H9 (cell line): ENCODE data around the gene LIN28B. TPM values are rescaled to one million over a fixed set of nuclear protein-coding genes. Genes with fewer than 3 reads are reported as not detected.

ENCODE experiments used
- DNase-seq: peaks from one replicate; pipeline ENCODE4 v3.0.0-alpha.2; 2017
- H2AFZ ChIP-seq: one replicate; pipeline ENCODE4 v1.6.1; 2013; ENCODE audit warnings: mild to moderate bottlenecking, low read length, control low read depth, moderate library complexity
- H2AK5ac ChIP-seq: 2 replicates; pipeline ENCODE4 v1.6.1; 2013; ENCODE audit warnings: low read length, control low read depth, mixed read lengths; ENCODE audit not compliant: insufficient read length
- H2BK120ac ChIP-seq: one replicate; pipeline ENCODE4 v1.6.1; 2013; ENCODE audit warnings: low read depth, mild to moderate bottlenecking, low read length, control low read depth, inconsistent platforms; ENCODE audit not compliant: poor library complexity, severe bottlenecking
- H2BK12ac ChIP-seq: 2 replicates; pipeline ENCODE4 v1.6.1; 2013; ENCODE audit warnings: low read length, control low read depth, mixed read lengths, low read depth; ENCODE audit not compliant: insufficient read length
- H2BK15ac ChIP-seq: 2 replicates; pipeline ENCODE4 v1.6.1; 2013; ENCODE audit warnings: low read depth, low read length, control low read depth
- H2BK20ac ChIP-seq: one replicate; pipeline ENCODE4 v1.6.1; 2013; ENCODE audit warnings: low read depth, mild to moderate bottlenecking, low read length, control low read depth, inconsistent platforms; ENCODE audit not compliant: poor library complexity, severe bottlenecking
- H2BK5ac ChIP-seq: 2 replicates; pipeline ENCODE4 v1.6.1; 2013; ENCODE audit warnings: low read length, control low read depth, mixed read lengths; ENCODE audit not compliant: insufficient read length
- H3K14ac ChIP-seq: 2 replicates; pipeline ENCODE4 v1.6.1; 2013; ENCODE audit warnings: low read length, control low read depth; ENCODE audit not compliant: insufficient read depth
- H3K18ac ChIP-seq: 2 replicates; pipeline ENCODE4 v1.6.1; 2013; ENCODE audit warnings: low read depth, mild to moderate bottlenecking, mixed read lengths, low read length, control low read depth; ENCODE audit not compliant: insufficient read length
- H3K23ac ChIP-seq: 2 replicates; pipeline ENCODE4 v1.6.1; 2013; ENCODE audit warnings: low read length, control low read depth, mixed read lengths, low read depth; ENCODE audit not compliant: insufficient read length
- H3K23me2 ChIP-seq: 2 replicates; pipeline ENCODE4 v1.6.1; 2013; ENCODE audit warnings: low read depth, mild to moderate bottlenecking, mixed read lengths, low read length, control low read depth; ENCODE audit not compliant: insufficient read length, poor library complexity, severe bottlenecking
- H3K27ac ChIP-seq: 2 replicates; pipeline ENCODE4 v1.5.1; 2013; ENCODE audit warnings: low read length, control low read depth, mixed read lengths, low read depth; ENCODE audit not compliant: insufficient read length
- H3K27me3 ChIP-seq: 2 replicates; pipeline ENCODE4 v1.6.1; 2013; ENCODE audit warnings: low read length, control low read depth, inconsistent platforms; ENCODE audit not compliant: insufficient read depth
- H3K4ac ChIP-seq: 2 replicates; pipeline ENCODE4 v1.6.1; 2013; ENCODE audit warnings: low read depth, mild to moderate bottlenecking, control low read depth, inconsistent platforms, low read length, moderate library complexity
- H3K4me1 ChIP-seq: 2 replicates; pipeline ENCODE4 v1.6.1; 2013; ENCODE audit warnings: low read length, control low read depth, inconsistent platforms; ENCODE audit not compliant: insufficient read depth
- H3K4me2 ChIP-seq: 2 replicates; pipeline ENCODE4 v1.6.1; 2013; ENCODE audit warnings: low read length, control low read depth, mixed read lengths; ENCODE audit not compliant: insufficient read length, insufficient read depth
- H3K56ac ChIP-seq: 2 replicates; pipeline ENCODE4 v1.6.1; 2013; ENCODE audit warnings: low read depth, mild to moderate bottlenecking, mixed read lengths, low read length, control low read depth; ENCODE audit not compliant: insufficient read length
- H3K79me1 ChIP-seq: 2 replicates; pipeline ENCODE4 v1.6.1; 2013; ENCODE audit warnings: low read depth, mild to moderate bottlenecking, moderate library complexity, low read length, control low read depth, inconsistent platforms; ENCODE audit not compliant: insufficient read depth, poor library complexity, severe bottlenecking
- H3K79me2 ChIP-seq: 2 replicates; pipeline ENCODE4 v1.6.1; 2013; ENCODE audit warnings: low read length, control low read depth, inconsistent platforms; ENCODE audit not compliant: insufficient read depth
- H3K9ac ChIP-seq: 2 replicates; pipeline ENCODE4 v1.6.1; 2013; ENCODE audit warnings: low read length, control low read depth, mixed read lengths; ENCODE audit not compliant: insufficient read length; ENCODE audit errors: extremely low read depth
- H3K9me3 ChIP-seq: one replicate; pipeline ENCODE4 v1.6.1; 2013; ENCODE audit warnings: low read depth, low read length, inconsistent platforms; ENCODE audit not compliant: control insufficient read depth
- H3T11ph ChIP-seq: one replicate; pipeline ENCODE4 v1.6.1; 2013; ENCODE audit warnings: mild to moderate bottlenecking, low read length, control low read depth, inconsistent platforms
- H4K20me1 ChIP-seq: one replicate; pipeline ENCODE4 v1.6.1; 2013; ENCODE audit not compliant: control insufficient read depth, insufficient read length, insufficient read depth
- H4K5ac ChIP-seq: 2 replicates; pipeline ENCODE4 v1.6.1; 2013; ENCODE audit warnings: low read depth, mild to moderate bottlenecking, mixed read lengths, low read length, control low read depth; ENCODE audit not compliant: insufficient read length
- H4K8ac ChIP-seq: replicated peaks from 2 replicates; pipeline ENCODE4 v1.6.1; 2013; ENCODE audit warnings: low read length, control low read depth, mixed read lengths, low read depth; ENCODE audit not compliant: insufficient read length
- H4K91ac ChIP-seq: 2 replicates; pipeline ENCODE4 v1.6.1; 2013; ENCODE audit warnings: low read depth, mild to moderate bottlenecking, moderate library complexity, mixed read lengths, low read length, control low read depth; ENCODE audit not compliant: insufficient read length
- H3K27ac Mint-ChIP-seq, 3 experiments: 2 replicates in 2 of 3; 3 replicates in 1 of 3; pipeline ENCODE4 v1.8.0; 2020 to 2021; ENCODE audit warnings: mixed read lengths in 3 of 3, mild to moderate bottlenecking in 1 of 3, moderate library complexity in 1 of 3
- H3K27me3 Mint-ChIP-seq: 2 replicates; pipeline ENCODE4 v1.8.0; 2021; ENCODE audit warnings: low read depth, mild to moderate bottlenecking, moderate library complexity, mixed read lengths
- H3K36me3 Mint-ChIP-seq, 3 experiments: 2 replicates in 2 of 3; 3 replicates in 1 of 3; pipeline ENCODE4 v1.8.0; 2020 to 2021; ENCODE audit warnings: low read depth in 3 of 3, mixed read lengths in 3 of 3; ENCODE audit not compliant: insufficient read depth in 1 of 3
- H3K4me1 Mint-ChIP-seq, 2 experiments: 2 replicates each; pipeline ENCODE4 v1.8.0; 2020; ENCODE audit warnings: mixed read lengths in 2 of 2
- H3K4me3 Mint-ChIP-seq, 2 experiments: 2 replicates in 1 of 2; 3 replicates in 1 of 2; pipeline ENCODE4 v1.8.0; 2020 to 2021; ENCODE audit warnings: mild to moderate bottlenecking in 2 of 2, mixed read lengths in 2 of 2, moderate library complexity in 1 of 2
- H3K9me3 Mint-ChIP-seq, 2 experiments: 2 replicates in 1 of 2; 3 replicates in 1 of 2; pipeline ENCODE4 v1.8.0; 2020; ENCODE audit warnings: mild to moderate bottlenecking in 2 of 2, mixed read lengths in 2 of 2, moderate library complexity in 1 of 2
- CTCF ChIP-seq: fragments of 200-600 bp; sonication (generic); conservative IDR thresholded peaks from 3 replicates; pipeline ENCODE4 v1.8.0; 2021; ENCODE audit warnings: antibody characterized with exemption, mild to moderate bottlenecking
- WGBS: extraction: QIAGEN DNeasy Blood & Tissue Kit; methylation state at CpG from one replicate; pipeline ENCODE4 v1.1.7; 2013; ENCODE audit warnings: missing lambda C conversion rate, low lambda C conversion rate, mixed read lengths; ENCODE audit not compliant: insufficient read length; ENCODE audit errors: extremely low coverage; 5-methylcytosine and 5-hydroxymethylcytosine counted together
- total RNA-seq: library from RNA; stranded (reverse); gene quantifications from 2 replicates; pipeline ENCODE4 v1.2.1, GENCODE V29; 2021

LIN28B gene
- total RNA-seq, 1 experiment from 2014 or later: 110 TPM

GRCh38 chr6:105057160-105057559 is 100.3 kb downstream of the LIN28B start:
- Histone ChIP-seq H3K9me3 (no peaks in the 10 kb centered on the region), H2BK15ac (no peak overlapping the region), H2BK12ac (no peak overlapping the region), H4K91ac (no peak overlapping the region), H2BK5ac (no peak overlapping the region), H3K23ac (no peak overlapping the region), H3K79me1 (no peaks in the 10 kb centered on the region), H2AFZ (no peak overlapping the region), H3K18ac (no peak overlapping the region), H3T11ph (no peak overlapping the region), H4K5ac (no peak overlapping the region), H3K14ac (no peak overlapping the region), H4K20me1 (no peaks in the 10 kb centered on the region), H3K9ac (no peak overlapping the region), H4K8ac (no peak overlapping the region), H2BK120ac (no peak overlapping the region), H2AK5ac (no peak overlapping the region), H3K23me2 (no peaks in the 10 kb centered on the region), H3K4ac (no peak overlapping the region), H3K4me2 (no peak overlapping the region), H3K79me2 (peaks cover 5% of the 10 kb centered on the region; the same call in 1 of the 2 replicates), H2BK20ac (no peak overlapping the region), H3K56ac (no peak overlapping the region), H3K27ac (no peak overlapping the region), H3K27me3 (no peaks in the 10 kb centered on the region), H3K4me1 (peaks cover 4% of the 10 kb centered on the region; the same call in 1 of the 2 replicates)
- TF ChIP-seq CTCF: no peak
- Mint-ChIP-seq H3K27ac (no peak overlapping the region), H3K9me3 (no peaks in the 10 kb centered on the region), H3K36me3 (peaks cover 6 to 25% (median 8%) of the 10 kb centered on the region in 3 experiments; a peak in 6 of 7 replicates), H3K27me3 (no peaks in the 10 kb centered on the region), H3K4me3 (no peak overlapping the region), H3K4me1 (peaks cover 17 to 29% of the 10 kb centered on the region in 2 experiments)
- no peak for DNase-seq
- WGBS: no CpG with 5 or more reads among the region's 1 CpG
